ENCODE results near the gene TAS2R43.

TAS2R43 gene

GRCh38 chr12:11133816-11134215 is 41.7 kb upstream of the TAS2R43 start:
- H4K20me1 ChIP-seq (ENCODE audit: control insufficient read depth, insufficient read depth, low read depth, low read length), result no peaks in the 10 kb centered on the region
- H3K27ac ChIP-seq (ENCODE audit: low read depth, low read length), result no peak overlapping the region
- H3K4me2 ChIP-seq (ENCODE audit: low read length), result no peak overlapping the region
- no peak for TF ChIP-seq CTCF (IDR thresholded peaks at IDR 0.05; ENCODE audit: low read depth, low read length, poor library complexity, severe bottlenecking)
- no peak for TF ChIP-seq EZH2phosphoT487 (IDR thresholded peaks at IDR 0.05; ENCODE audit: borderline replicate concordance, low read length)
- no peak overlapping the region for H3K4me3 ChIP-seq (ENCODE audit: low read length)
- H3K4me1 ChIP-seq (ENCODE audit: control insufficient read depth, low read length), result no peaks in the 10 kb centered on the region
- H3F3A ChIP-seq (ENCODE audit: control insufficient read depth, insufficient read depth), result no peaks in the 10 kb centered on the region
- no peaks in the 10 kb centered on the region for H3K9me3 ChIP-seq (ENCODE audit: control insufficient read depth, insufficient read depth, low read length)
- H3K9me2 ChIP-seq (replicated peaks; ENCODE audit: control insufficient read depth, low read length), result no peaks in the 10 kb centered on the region
- no peaks in the 10 kb centered on the region for H3K27me3 ChIP-seq (ENCODE audit: control insufficient read depth, low read length)
- H3K79me2 ChIP-seq (ENCODE audit: control insufficient read depth, low read length), result peaks cover 22% of the 10 kb centered on the region
- H3K36me3 ChIP-seq (ENCODE audit: control insufficient read depth, low read length), result no peaks in the 10 kb centered on the region

GRCh38 chr12:11133162-11133561 is 41.0 kb upstream of the TAS2R43 start:
- Histone ChIP-seq H3K9me3 (ENCODE audit: control insufficient read depth, insufficient read depth, low read length) (no peaks in the 10 kb centered on the region), H3K4me3 (ENCODE audit: low read length) (no peak overlapping the region), H3K4me2 (ENCODE audit: low read length) (no peak overlapping the region), H4K20me1 (ENCODE audit: control insufficient read depth, insufficient read depth, low read depth, low read length) (no peaks in the 10 kb centered on the region), H3F3A (ENCODE audit: control insufficient read depth, insufficient read depth) (no peaks in the 10 kb centered on the region), H3K27me3 (ENCODE audit: control insufficient read depth, low read length) (no peaks in the 10 kb centered on the region), H3K9me2 (replicated peaks; ENCODE audit: control insufficient read depth, low read length) (no peaks in the 10 kb centered on the region), H3K4me1 (ENCODE audit: control insufficient read depth, low read length) (no peaks in the 10 kb centered on the region), H3K27ac (ENCODE audit: low read depth, low read length) (no peak overlapping the region), H3K36me3 (ENCODE audit: control insufficient read depth, low read length) (no peaks in the 10 kb centered on the region), H3K79me2 (ENCODE audit: control insufficient read depth, low read length) (peaks cover 22% of the 10 kb centered on the region)
- TF ChIP-seq EZH2phosphoT487 (IDR thresholded peaks at IDR 0.05; ENCODE audit: borderline replicate concordance, low read length) (no peak), CTCF (IDR thresholded peaks at IDR 0.05; ENCODE audit: low read depth, low read length, poor library complexity, severe bottlenecking) (no peak)

GRCh38 chr12:11130999-11131398 is 38.9 kb upstream of the TAS2R43 start:
- H3K79me2 ChIP-seq (ENCODE audit: control insufficient read depth, low read length), result peaks cover 21% of the 10 kb centered on the region

More at GRCh38 chr12:11130999-11131398, 38.9 kb upstream of the TAS2R43 start:
- H3K36me3 ChIP-seq (ENCODE audit: control insufficient read depth, low read length), result no peaks in the 10 kb centered on the region
- no peaks in the 10 kb centered on the region for H3K9me2 ChIP-seq (replicated peaks; ENCODE audit: control insufficient read depth, low read length)
- TF ChIP-seq CTCF (IDR thresholded peaks at IDR 0.05; ENCODE audit: low read depth, low read length, poor library complexity, severe bottlenecking) (no peak), EZH2phosphoT487 (IDR thresholded peaks at IDR 0.05; ENCODE audit: borderline replicate concordance, low read length) (no peak)
- no peak overlapping the region for H3K4me3 ChIP-seq (ENCODE audit: low read length)
- no peak overlapping the region for H3K4me2 ChIP-seq (ENCODE audit: low read length)
- no peak overlapping the region for H3K27ac ChIP-seq (ENCODE audit: low read depth, low read length)
- no peaks in the 10 kb centered on the region for H3K9me3 ChIP-seq (ENCODE audit: control insufficient read depth, insufficient read depth, low read length)
- no peaks in the 10 kb centered on the region for H3K27me3 ChIP-seq (ENCODE audit: control insufficient read depth, low read length)
- H4K20me1 ChIP-seq (ENCODE audit: control insufficient read depth, insufficient read depth, low read depth, low read length), result no peaks in the 10 kb centered on the region
- no peaks in the 10 kb centered on the region for H3F3A ChIP-seq (ENCODE audit: control insufficient read depth, insufficient read depth)
- H3K4me1 ChIP-seq (ENCODE audit: control insufficient read depth, low read length), result no peaks in the 10 kb centered on the region

Data from DOHH2 (cell line).